ENCODE results near the gene MOB3A.

MOB3A gene

DNA sequence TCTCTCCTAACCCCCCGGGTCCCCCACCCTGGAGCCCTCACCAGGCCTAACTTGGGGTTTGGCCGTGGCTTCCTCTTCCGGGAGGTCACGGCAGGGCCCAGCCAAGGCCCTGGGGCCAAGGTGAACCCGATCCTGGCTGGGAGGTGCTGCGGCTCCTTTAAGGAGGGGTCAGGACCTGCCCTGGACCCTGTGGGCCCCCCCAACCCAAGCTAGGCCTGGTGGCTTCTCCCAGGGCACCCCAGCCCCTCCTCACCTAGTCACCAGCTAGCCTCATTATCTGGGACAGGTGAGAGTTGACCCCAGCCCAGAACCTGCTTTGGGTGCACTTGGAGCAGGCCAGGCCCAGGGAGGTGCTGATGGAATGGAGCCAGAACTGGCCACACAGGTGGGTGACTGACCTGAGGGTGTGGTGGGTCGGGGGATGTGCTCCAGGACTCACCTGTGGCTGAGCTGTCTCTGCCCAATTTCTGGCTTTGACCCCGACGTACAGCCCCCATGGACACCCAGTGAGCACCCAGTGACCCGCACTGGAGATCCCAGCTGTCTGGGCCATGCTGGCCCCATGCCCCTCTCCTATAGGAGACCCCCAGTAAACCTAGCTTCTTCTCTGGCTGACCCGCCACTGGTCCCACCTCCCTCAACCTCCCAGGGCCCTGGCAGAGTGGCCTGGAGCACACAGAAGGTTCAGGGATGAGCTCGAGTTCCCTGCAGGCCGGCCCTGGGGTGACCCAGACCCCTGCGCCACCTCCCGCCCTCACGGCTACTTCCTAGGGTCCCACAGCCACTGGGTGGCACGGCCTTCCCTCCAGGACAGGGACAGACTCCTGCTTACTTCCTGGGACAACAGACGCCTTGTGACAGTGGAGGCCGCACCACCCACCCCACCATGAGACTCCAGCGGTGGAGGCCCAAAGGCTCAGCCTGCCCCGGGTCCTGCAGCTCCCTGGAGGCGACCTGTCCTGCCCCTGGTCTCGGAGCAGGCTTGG is 38.3 kb downstream of the MOB3A start:
- Histone ChIP-seq H3K27me3 (replicated peaks; ENCODE audit: insufficient read depth, low read length) (no peaks in the 10 kb centered on the region), H3K4me3 (ENCODE audit: low read length) (no peak overlapping the region), H3K9me2 (replicated peaks; ENCODE audit: insufficient read depth, low read length) (no peaks in the 10 kb centered on the region), H3K36me3 (replicated peaks; ENCODE audit: insufficient read depth, low read length) (no peaks in the 10 kb centered on the region), H3K9me3 (replicated peaks; ENCODE audit: insufficient read depth, low read length) (no peaks in the 10 kb centered on the region), H2AFZ (ENCODE audit: low read length) (no peak overlapping the region), H3K27ac (ENCODE audit: low read length) (no peak overlapping the region), H3K4me2 (ENCODE audit: low read depth, low read length) (no peak overlapping the region), H3K4me1 (ENCODE audit: low read length) (peaks cover 28% of the 10 kb centered on the region), H3K9ac (ENCODE audit: low read length) (no peak overlapping the region), H3F3A (ENCODE audit: insufficient read depth, low read length) (peaks cover 23% of the 10 kb centered on the region; the same call in 1 of the 2 replicates), H3K79me2 (ENCODE audit: low read length) (peaks cover 17% of the 10 kb centered on the region), H4K20me1 (ENCODE audit: insufficient read depth, low read length) (no peaks in the 10 kb centered on the region)
- DNase-seq = no peak
- TF ChIP-seq EZH2 (optimal IDR thresholded peaks at IDR 0.05; ENCODE audit: low read depth, low read length) (no peak), EZH2phosphoT487 (IDR thresholded peaks at IDR 0.05; ENCODE audit: low read length) (no peak)
- TF ChIP-seq, protein P1, sequence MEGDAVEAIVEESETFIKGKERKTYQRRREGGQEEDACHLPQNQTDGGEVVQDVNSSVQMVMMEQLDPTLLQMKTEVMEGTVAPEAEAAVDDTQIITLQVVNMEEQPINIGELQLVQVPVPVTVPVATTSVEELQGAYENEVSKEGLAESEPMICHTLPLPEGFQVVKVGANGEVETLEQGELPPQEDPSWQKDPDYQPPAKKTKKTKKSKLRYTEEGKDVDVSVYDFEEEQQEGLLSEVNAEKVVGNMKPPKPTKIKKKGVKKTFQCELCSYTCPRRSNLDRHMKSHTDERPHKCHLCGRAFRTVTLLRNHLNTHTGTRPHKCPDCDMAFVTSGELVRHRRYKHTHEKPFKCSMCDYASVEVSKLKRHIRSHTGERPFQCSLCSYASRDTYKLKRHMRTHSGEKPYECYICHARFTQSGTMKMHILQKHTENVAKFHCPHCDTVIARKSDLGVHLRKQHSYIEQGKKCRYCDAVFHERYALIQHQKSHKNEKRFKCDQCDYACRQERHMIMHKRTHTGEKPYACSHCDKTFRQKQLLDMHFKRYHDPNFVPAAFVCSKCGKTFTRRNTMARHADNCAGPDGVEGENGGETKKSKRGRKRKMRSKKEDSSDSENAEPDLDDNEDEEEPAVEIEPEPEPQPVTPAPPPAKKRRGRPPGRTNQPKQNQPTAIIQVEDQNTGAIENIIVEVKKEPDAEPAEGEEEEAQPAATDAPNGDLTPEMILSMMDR (IDR thresholded peaks at IDR 0.05; ENCODE audit: low read length) = no peak

DNA sequence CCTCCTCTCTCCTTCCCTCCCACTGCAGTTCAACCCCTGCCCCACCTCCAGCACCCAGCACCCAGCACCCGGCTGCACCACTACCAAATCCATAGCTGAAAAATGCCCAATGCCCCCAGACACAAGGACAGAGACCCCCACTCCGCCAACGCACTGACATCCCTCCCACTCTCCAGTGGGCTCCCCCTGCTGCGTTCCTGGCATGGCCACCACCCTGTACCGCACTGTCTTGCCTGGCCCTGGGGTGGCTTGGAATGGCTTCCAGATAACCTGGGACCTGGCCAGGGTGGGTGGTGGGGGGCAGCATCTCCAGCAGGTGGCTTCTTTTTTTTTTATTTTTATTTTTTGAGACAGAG is 39.3 kb downstream of the MOB3A start:
- Histone ChIP-seq H3K9me2 (replicated peaks; ENCODE audit: insufficient read depth, low read length) (no peaks in the 10 kb centered on the region), H4K20me1 (ENCODE audit: insufficient read depth, low read length) (no peaks in the 10 kb centered on the region), H3K9ac (ENCODE audit: low read length) (no peak overlapping the region), H3K36me3 (replicated peaks; ENCODE audit: insufficient read depth, low read length) (no peaks in the 10 kb centered on the region), H3F3A (ENCODE audit: insufficient read depth, low read length) (peaks cover 20% of the 10 kb centered on the region; the same call in 1 of the 2 replicates), H3K4me2 (ENCODE audit: low read depth, low read length) (no peak overlapping the region), H3K4me1 (ENCODE audit: low read length) (peaks cover 29% of the 10 kb centered on the region), H2AFZ (ENCODE audit: low read length) (no peak overlapping the region), H3K27me3 (replicated peaks; ENCODE audit: insufficient read depth, low read length) (no peaks in the 10 kb centered on the region), H3K9me3 (replicated peaks; ENCODE audit: insufficient read depth, low read length) (no peaks in the 10 kb centered on the region), H3K79me2 (ENCODE audit: low read length) (peaks cover 13% of the 10 kb centered on the region), H3K27ac (ENCODE audit: low read length) (no peak overlapping the region), H3K4me3 (ENCODE audit: low read length) (no peak overlapping the region)
- no peak for DNase-seq
- TF ChIP-seq, protein P1 (IDR thresholded peaks at IDR 0.05; ENCODE audit: low read length) = no peak
- TF ChIP-seq EZH2phosphoT487 (IDR thresholded peaks at IDR 0.05; ENCODE audit: low read length) (no peak), EZH2 (optimal IDR thresholded peaks at IDR 0.05; ENCODE audit: low read depth, low read length) (no peak)

DNA sequence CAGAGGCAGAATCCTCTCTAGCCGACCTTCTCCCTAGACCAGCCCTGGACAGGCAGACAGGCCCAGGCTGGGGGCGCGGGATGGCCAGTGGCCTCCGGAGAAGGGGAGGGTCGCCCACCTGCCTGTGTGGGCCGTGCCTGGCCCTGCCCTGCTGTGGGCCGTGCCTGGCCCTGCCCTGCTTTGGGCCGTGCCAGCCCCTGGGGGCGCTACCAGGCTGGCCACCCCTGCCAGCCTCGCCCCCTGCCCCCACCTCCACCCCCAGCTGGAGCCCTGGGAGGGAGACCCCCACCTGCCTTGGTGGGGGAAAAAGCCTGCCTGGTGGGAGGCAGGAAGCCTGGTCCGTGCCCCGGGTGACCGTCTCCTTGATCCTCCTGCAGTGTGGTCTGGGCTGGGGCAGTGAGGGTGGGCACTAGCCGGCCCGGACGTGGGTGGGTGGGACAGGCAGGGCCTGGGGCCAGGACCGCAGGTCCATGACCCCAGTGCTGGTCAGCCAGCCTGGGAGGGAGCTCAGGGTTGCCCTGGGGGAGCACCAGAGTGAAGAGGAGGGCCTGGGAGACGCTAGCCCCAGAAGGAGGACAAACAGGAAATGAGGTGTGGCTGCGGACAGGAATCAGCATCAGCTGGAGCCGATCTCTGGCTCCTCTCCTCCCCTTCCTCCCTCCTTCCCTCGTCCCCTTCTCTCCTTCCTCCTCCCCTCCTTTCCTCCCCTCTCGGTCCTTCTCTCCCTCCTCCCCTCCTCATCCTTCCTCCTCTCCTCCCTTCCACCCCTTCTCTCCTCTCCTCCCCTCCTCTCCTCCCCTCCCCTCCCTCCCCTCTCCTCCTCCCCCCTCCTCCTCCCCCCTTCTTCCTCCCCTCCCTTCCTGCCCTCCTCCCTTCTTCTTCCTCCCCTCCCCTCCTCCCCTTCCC is 39.9 kb downstream of the MOB3A start:
- H3K4me3 ChIP-seq (ENCODE audit: low read length) = peak overlapping the region; percentile 48
- H4K20me1 ChIP-seq (ENCODE audit: insufficient read depth, low read length) = no peaks in the 10 kb centered on the region
- H3K27me3 ChIP-seq (replicated peaks; ENCODE audit: insufficient read depth, low read length) = no peaks in the 10 kb centered on the region
- peak overlapping the region; percentile 87 for H2AFZ ChIP-seq (ENCODE audit: low read length)
- H3K27ac ChIP-seq (ENCODE audit: low read length) = peak overlapping the region; percentile 34; the same call in 1 of the 2 replicates
- H3K9ac ChIP-seq (ENCODE audit: low read length) = peak overlapping the region; percentile 74
- H3K9me2 ChIP-seq (replicated peaks; ENCODE audit: insufficient read depth, low read length) = no peaks in the 10 kb centered on the region
- H3K36me3 ChIP-seq (replicated peaks; ENCODE audit: insufficient read depth, low read length) = no peaks in the 10 kb centered on the region
- H3K4me1 ChIP-seq (ENCODE audit: low read length) = peaks cover 34% of the 10 kb centered on the region
- no peaks in the 10 kb centered on the region for H3K9me3 ChIP-seq (replicated peaks; ENCODE audit: insufficient read depth, low read length)
- DNase-seq = no peak
- H3F3A ChIP-seq (ENCODE audit: insufficient read depth, low read length) = peaks cover 19% of the 10 kb centered on the region; the same call in 1 of the 2 replicates
- H3K4me2 ChIP-seq (ENCODE audit: low read depth, low read length) = peak overlapping the region; percentile 98
- TF ChIP-seq, protein P1 (IDR thresholded peaks at IDR 0.05; ENCODE audit: low read length) = peak; percentile 9; the same call in 1 of the 2 replicates
- TF ChIP-seq EZH2 (optimal IDR thresholded peaks at IDR 0.05; ENCODE audit: low read depth, low read length) = no peak
- H3K79me2 ChIP-seq (ENCODE audit: low read length) = peaks cover 13% of the 10 kb centered on the region
